ENCODE measurements around the gene CYSTM1.

- TF ChIP-seq CTCF (conservative IDR thresholded peaks at IDR 0.05), result no peak
- no peak for TF ChIP-seq EZH2 (IDR thresholded peaks at IDR 0.05; ENCODE audit: low read depth)
Measured at GRCh38 chr5:140236891-140237598, 62.1 kb downstream of the CYSTM1 start.
